Endodermal cell (in vitro differentiated cells): Measurements from ENCODE around the gene TTC9B. TPM values are rescaled to one million over a fixed set of nuclear protein-coding genes. Genes with fewer than 3 reads are reported as not detected.

Experiments
- DNase-seq: peaks from one replicate; pipeline ENCODE4 v3.0.0-alpha.2; 2017
- H3K27ac ChIP-seq: 2 replicates; pipeline ENCODE4 v1.5.1; 2013; ENCODE audit warnings: mild to moderate bottlenecking, low read depth, low read length, moderate library complexity
- H3K27me3 ChIP-seq: 2 replicates; pipeline ENCODE4 v1.6.1; 2013; ENCODE audit warnings: mild to moderate bottlenecking, low read length, moderate library complexity; ENCODE audit not compliant: insufficient read depth, control insufficient read depth, poor library complexity, severe bottlenecking
- H3K36me3 ChIP-seq: 2 replicates; pipeline ENCODE4 v1.7.0; 2013; ENCODE audit warnings: mild to moderate bottlenecking, low read length, moderate library complexity; ENCODE audit not compliant: control insufficient read depth, insufficient read depth
- H3K4me1 ChIP-seq: one replicate; pipeline ENCODE4 v1.7.0; 2013; ENCODE audit warnings: low read length; ENCODE audit not compliant: control insufficient read depth, insufficient read depth
- H3K4me3 ChIP-seq: 2 replicates; pipeline ENCODE4 v1.5.1; 2013; ENCODE audit warnings: mild to moderate bottlenecking, low read length, moderate library complexity
- H3K9ac ChIP-seq: 2 replicates; pipeline ENCODE4 v1.6.1; 2013; ENCODE audit warnings: mild to moderate bottlenecking, low read length, moderate library complexity; ENCODE audit not compliant: poor library complexity, severe bottlenecking; ENCODE audit errors: extremely low read depth
- H3K9me3 ChIP-seq: 2 replicates; pipeline ENCODE4 v1.6.1; 2013; ENCODE audit warnings: mild to moderate bottlenecking, low read length, moderate library complexity; ENCODE audit not compliant: control insufficient read depth
- H3K27ac Mint-ChIP-seq: 2 replicates; pipeline ENCODE4 v1.8.0; 2020; ENCODE audit warnings: mixed read lengths
- H3K27me3 Mint-ChIP-seq: 2 replicates; pipeline ENCODE4 v1.8.0; 2021; ENCODE audit warnings: mild to moderate bottlenecking, mixed read lengths; ENCODE audit not compliant: insufficient read depth
- H3K36me3 Mint-ChIP-seq: 2 replicates; pipeline ENCODE4 v1.8.0; 2020; ENCODE audit warnings: low read depth, mixed read lengths
- H3K4me1 Mint-ChIP-seq: 2 replicates; pipeline ENCODE4 v1.8.0; 2020; ENCODE audit warnings: mixed read lengths
- H3K4me3 Mint-ChIP-seq: 2 replicates; pipeline ENCODE4 v1.8.0; 2020; ENCODE audit warnings: mild to moderate bottlenecking, moderate library complexity, mixed read lengths
- H3K9me3 Mint-ChIP-seq: 2 replicates; pipeline ENCODE4 v1.8.0; 2020; ENCODE audit warnings: mild to moderate bottlenecking, mixed read lengths
- CTCF ChIP-seq: fragments of 200-600 bp; sonication (generic); conservative IDR thresholded peaks from 2 replicates; pipeline ENCODE4 v1.5.0; 2021; ENCODE audit warnings: antibody characterized with exemption, mild to moderate bottlenecking
- WGBS, 2 experiments: methylation state at CpG; one replicate each; pipeline versions ENCODE4 v1.1.5 to v1.1.7; 2013; ENCODE audit warnings: missing lambda C conversion rate in 2 of 2, mixed read lengths in 1 of 2; ENCODE audit not compliant: insufficient coverage in 1 of 2, insufficient read length in 1 of 2; 5-methylcytosine and 5-hydroxymethylcytosine counted together
- total RNA-seq, 2 donors: library from RNA; stranded (reverse); fragmentation: NEBNext Ultra II Directional in 1 of 2; extraction: Animal tissue kit (Norgen Biotek cat#: 25700) in 1 of 2; gene quantifications; 2 replicates in 1 of 2; 3 replicates in 1 of 2; pipeline ENCODE4 v1.2.1, GENCODE V29; 2021

The TTC9B gene
- total RNA-seq, 2 donors from 2014 or later: not detected

- no peak overlapping the region for H3K4me3 ChIP-seq
- peaks cover 15% of the 10 kb centered on the region for H3K27me3 ChIP-seq
- no peak overlapping the region for H3K9ac ChIP-seq
- no peak overlapping the region for H3K27ac ChIP-seq
- H3K4me3 Mint-ChIP-seq: no peak overlapping the region
- peaks cover 4% of the 10 kb centered on the region for H3K9me3 Mint-ChIP-seq
- TF ChIP-seq CTCF: no peak
- no peaks in the 10 kb centered on the region for H3K4me1 ChIP-seq
- peaks cover 60% of the 10 kb centered on the region for H3K27me3 Mint-ChIP-seq
- no peaks in the 10 kb centered on the region for H3K9me3 ChIP-seq
- H3K4me1 Mint-ChIP-seq: peaks cover 3% of the 10 kb centered on the region
- no peak for DNase-seq
- H3K36me3 Mint-ChIP-seq: no peaks in the 10 kb centered on the region
- no peak overlapping the region for H3K27ac Mint-ChIP-seq
- H3K36me3 ChIP-seq: no peaks in the 10 kb centered on the region
- 92 to 93% methylated on average over 20 to 32 of the region's 32 CpGs for WGBS, 2 experiments
Measured at GRCh38 chr19:40224342-40225150, 6.4 kb upstream of the TTC9B start.

DNA sequence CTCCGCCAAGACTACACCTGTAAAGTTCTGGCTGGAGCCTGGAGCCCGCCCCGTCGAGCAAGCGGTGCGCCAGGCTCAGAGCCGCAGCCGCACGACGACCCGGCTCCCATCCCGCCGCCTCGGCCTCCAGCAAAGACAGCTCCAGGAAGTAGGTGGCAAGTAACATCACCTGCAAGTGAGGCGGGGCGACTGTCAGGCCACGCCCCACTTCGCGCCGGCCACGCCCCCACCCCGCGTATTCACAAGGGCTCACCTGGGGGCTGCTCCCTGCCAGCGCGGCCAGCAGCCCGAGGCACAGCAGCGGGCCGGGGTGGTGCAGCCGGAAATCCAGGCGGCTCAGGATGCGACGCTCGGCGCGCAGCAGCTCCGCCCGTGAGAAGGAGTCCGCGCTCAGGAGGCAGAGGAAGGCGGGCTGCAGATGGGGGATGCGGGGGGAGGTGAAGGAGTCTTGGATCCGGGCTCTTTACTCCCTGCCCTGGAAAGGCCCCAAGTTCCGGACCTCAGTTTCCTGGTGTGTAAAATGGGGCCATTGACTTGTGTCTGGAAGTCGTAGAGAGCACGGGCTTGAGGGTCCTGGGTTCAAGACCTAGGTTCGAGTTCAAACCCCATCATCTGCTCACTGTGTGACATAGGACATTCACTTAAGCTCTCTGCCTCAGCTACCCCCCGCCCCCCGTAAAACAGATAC, 5.1 kb upstream of the TTC9B start:
- peaks cover 28% of the 10 kb centered on the region for H3K27me3 ChIP-seq
- 75 to 92% methylated on average over 26 to 48 of the region's 48 CpGs for WGBS, 2 experiments
- Mint-ChIP-seq H3K9me3 (peaks cover 4% of the 10 kb centered on the region), H3K27ac (no peak overlapping the region), H3K4me3 (no peak overlapping the region), H3K27me3 (peaks cover 71% of the 10 kb centered on the region), H3K4me1 (no peaks in the 10 kb centered on the region), H3K36me3 (no peaks in the 10 kb centered on the region)
- no peak overlapping the region for H3K27ac ChIP-seq
- H3K4me1 ChIP-seq: no peaks in the 10 kb centered on the region
- DNase-seq: peak; percentile 95
- no peak for TF ChIP-seq CTCF
- no peaks in the 10 kb centered on the region for H3K9me3 ChIP-seq
- H3K4me3 ChIP-seq: no peak overlapping the region
- no peaks in the 10 kb centered on the region for H3K36me3 ChIP-seq
- H3K9ac ChIP-seq: no peak overlapping the region

GRCh38 chr19:40221858-40222619, 3.9 kb upstream of the TTC9B start:
- Histone ChIP-seq H3K27ac (no peak overlapping the region), H3K4me3 (no peak overlapping the region), H3K9me3 (no peaks in the 10 kb centered on the region), H3K4me1 (no peaks in the 10 kb centered on the region), H3K27me3 (peaks cover 40% of the 10 kb centered on the region), H3K36me3 (no peaks in the 10 kb centered on the region), H3K9ac (no peak overlapping the region)
- Mint-ChIP-seq H3K36me3 (no peaks in the 10 kb centered on the region), H3K4me3 (no peak overlapping the region), H3K4me1 (no peaks in the 10 kb centered on the region), H3K27ac (no peak overlapping the region), H3K9me3 (peaks cover 4% of the 10 kb centered on the region), H3K27me3 (peaks cover 68% of the 10 kb centered on the region)
- peak; percentile 92 for TF ChIP-seq CTCF
- peak; percentile 94 for DNase-seq
- 78 to 81% methylated on average over 27 to 41 of the region's 41 CpGs for WGBS, 2 experiments
